Cardiac muscle cell (in vitro differentiated cells and primary cell): ENCODE results near the gene MAGT1. TPM values are rescaled to one million over a fixed set of nuclear protein-coding genes. Genes with fewer than 3 reads are reported as not detected.
"Not testable (repeated sequence)": the region's sequence is repeated elsewhere in the genome, so short reads cannot be mapped to it uniquely, and the experiment has no call there.

Experiments
- DNase-seq, 2 donors: peaks; one replicate each; pipeline versions ENCODE4 v3.0.0 to v3.0.0-alpha.2; 2010 to 2017; ENCODE audit warnings: low read depth in 1 of 2, low spot score in 1 of 2
- H3K27ac ChIP-seq: fragments of 200-600 bp; sonication (generic); 2 replicates; pipeline ENCODE4 v1.5.1; 2016
- H3K27me3 ChIP-seq: fragments of 200-600 bp; sonication (generic); 2 replicates; pipeline ENCODE4 v1.6.0; 2016; ENCODE audit warnings: control low read depth
- H3K36me3 ChIP-seq: fragments of 200-600 bp; sonication (generic); 2 replicates; pipeline ENCODE4 v1.5.1; 2016; ENCODE audit warnings: control low read depth
- H3K4me1 ChIP-seq: fragments of 200-600 bp; sonication (generic); 2 replicates; pipeline ENCODE4 v1.8.1; 2017; ENCODE audit warnings: low read depth, mild to moderate bottlenecking, mixed run types
- H3K4me3 ChIP-seq: fragments of 200-600 bp; sonication (generic); 2 replicates; pipeline ENCODE4 v1.5.1; 2016; ENCODE audit warnings: mild to moderate bottlenecking
- H3K9me3 ChIP-seq: fragments of 200-600 bp; sonication (generic); 2 replicates; pipeline ENCODE4 v1.5.1; 2017; ENCODE audit warnings: low read depth, mild to moderate bottlenecking, control low read depth
- CTCF ChIP-seq: IDR thresholded peaks from 2 replicates; pipeline ENCODE4 v1.5.1; 2012; ENCODE audit warnings: low read depth, mild to moderate bottlenecking, low read length
- polyA plus RNA-seq: library from polyadenylated mRNA; unstranded; fragments of >200 nt; fragmentation: Nextera tagmentation; extraction: Ambion mirVana; gene quantifications from 2 replicates; pipeline ENCODE4 v1.2.1, GENCODE V29; 2016
- total RNA-seq: library from RNA; depleted of rRNA; stranded (reverse); fragments of >200 nt; gene quantifications from 2 replicates; pipeline ENCODE4 v1.2.3, GENCODE V29; 2016

The MAGT1 gene
- total and polyA plus RNA-seq, 2 experiments from 2014 or later = 39.1 to 53.6 TPM

- peak overlapping the region; percentile 79 for H3K4me3 ChIP-seq
- no peak for TF ChIP-seq CTCF
- H3K36me3 ChIP-seq = no peaks in the 10 kb centered on the region
- no peak for DNase-seq
- no peaks in the 10 kb centered on the region for H3K4me1 ChIP-seq
- no peaks in the 10 kb centered on the region for H3K27me3 ChIP-seq
- no peaks in the 10 kb centered on the region for H3K9me3 ChIP-seq
- no peak overlapping the region for H3K27ac ChIP-seq
Observed at GRCh38 chrX:77893713-77894112, 1.5 kb downstream of the MAGT1 start.

- DNase-seq = no peak
- no peak overlapping the region for H3K27ac ChIP-seq
- H3K9me3 ChIP-seq = no peaks in the 10 kb centered on the region
- no peak overlapping the region for H3K4me3 ChIP-seq
- TF ChIP-seq CTCF = no peak
- no peaks in the 10 kb centered on the region for H3K36me3 ChIP-seq
- no peaks in the 10 kb centered on the region for H3K4me1 ChIP-seq
- no peaks in the 10 kb centered on the region for H3K27me3 ChIP-seq
Observed at GRCh38 chrX:77892887-77893286, 2.3 kb downstream of the MAGT1 start.

- not testable (repeated sequence) for H3K4me1 ChIP-seq, DNase-seq, H3K27ac ChIP-seq, H3K36me3 ChIP-seq, H3K4me3 ChIP-seq, H3K9me3 ChIP-seq, H3K27me3 ChIP-seq
Observed at GRCh38 chrX:77881418-77881817, 13.8 kb downstream of the MAGT1 start.

- Histone ChIP-seq H3K27me3 (no peaks in the 10 kb centered on the region), H3K9me3 (no peaks in the 10 kb centered on the region), H3K36me3 (peaks cover 8% of the 10 kb centered on the region), H3K4me3 (no peak overlapping the region), H3K27ac (no peak overlapping the region), H3K4me1 (no peaks in the 10 kb centered on the region)
- no peak for DNase-seq
- no peak for TF ChIP-seq CTCF
Observed at GRCh38 chrX:77875372-77875771, 19.9 kb downstream of the MAGT1 start.

- not testable (repeated sequence) for H3K4me3 ChIP-seq, H3K4me1 ChIP-seq, DNase-seq, H3K27ac ChIP-seq, H3K36me3 ChIP-seq, H3K27me3 ChIP-seq, H3K9me3 ChIP-seq
Observed at GRCh38 chrX:77831544-77831943, 63.7 kb downstream of the MAGT1 start.

GRCh38 chrX:77821989-77822388, 73.2 kb downstream of the MAGT1 start:
- not testable (repeated sequence) for H3K4me3 ChIP-seq, H3K27ac ChIP-seq, H3K27me3 ChIP-seq, DNase-seq, H3K9me3 ChIP-seq, H3K4me1 ChIP-seq, H3K36me3 ChIP-seq

- Histone ChIP-seq H3K27me3 (no peaks in the 10 kb centered on the region), H3K27ac (no peak overlapping the region), H3K9me3 (no peaks in the 10 kb centered on the region), H3K4me3 (no peak overlapping the region), H3K36me3 (no peaks in the 10 kb centered on the region), H3K4me1 (no peaks in the 10 kb centered on the region)
- TF ChIP-seq CTCF = no peak
- DNase-seq = peak in 1 of 2 donors; percentile 1
Observed at GRCh38 chrX:77820091-77820727, 75.0 kb downstream of the MAGT1 start.
